NCI-H146 (cell line): ENCODE results near the gene ARHGAP5.

Experiments used
- DNase-seq: peaks from one replicate; lab custom pipeline; 2025; lab: John Stamatoyannopoulos, UW

The ARHGAP5 gene

GRCh38 chr14:32077081-32078022 lies at the start of gene ARHGAP5:
Gene ARHGAP5 (plus strand): TSS chr14:32077304. CDS start chr14:32090670, 13,366 bp downstream.
- DNase-seq, result peak; percentile 32

- no peak for DNase-seq
Observed at GRCh38 chr14:32028599-32028998, 48.5 kb upstream of the ARHGAP5 start.

GRCh38 chr14:32033543-32033942 lies 43.6 kb upstream of the ARHGAP5 start:
- no peak for DNase-seq

- peak; percentile 41 for DNase-seq
Observed at GRCh38 chr14:32038876-32039275, 38.2 kb upstream of the ARHGAP5 start.

- DNase-seq, result no peak
Observed at GRCh38 chr14:32039401-32040030, 37.6 kb upstream of the ARHGAP5 start.

GRCh38 chr14:32043624-32044023 lies 33.5 kb upstream of the ARHGAP5 start:
- no peak for DNase-seq

- DNase-seq, result peak; percentile 31
Observed at GRCh38 chr14:32044454-32044853, 32.6 kb upstream of the ARHGAP5 start.

- no peak for DNase-seq
Observed at GRCh38 chr14:32047791-32048190, 29.3 kb upstream of the ARHGAP5 start.

GRCh38 chr14:32049361-32050088 lies 27.6 kb upstream of the ARHGAP5 start:
- DNase-seq, result peak; percentile 1

GRCh38 chr14:32050878-32051277 lies 26.2 kb upstream of the ARHGAP5 start:
- DNase-seq, result no peak

- no peak for DNase-seq
Observed at GRCh38 chr14:32054536-32054935, 22.6 kb upstream of the ARHGAP5 start.

GRCh38 chr14:32055175-32055574 lies 21.9 kb upstream of the ARHGAP5 start:
- no peak for DNase-seq

GRCh38 chr14:32059702-32060101 lies 17.4 kb upstream of the ARHGAP5 start:
- DNase-seq, result no peak

GRCh38 chr14:32064931-32065330 lies 12.2 kb upstream of the ARHGAP5 start:
- no peak for DNase-seq

- DNase-seq, result no peak
Observed at GRCh38 chr14:32068708-32069107, 8.4 kb upstream of the ARHGAP5 start.

- DNase-seq, result no peak
Observed at GRCh38 chr14:32070282-32070681, 6.8 kb upstream of the ARHGAP5 start.

- no peak for DNase-seq
Observed at GRCh38 chr14:32072676-32073075, 4.4 kb upstream of the ARHGAP5 start.

GRCh38 chr14:32073537-32074189 lies 3.4 kb upstream of the ARHGAP5 start:
- DNase-seq, result peak; percentile 62

- DNase-seq, result no peak
Observed at GRCh38 chr14:32074887-32075572, 2.1 kb upstream of the ARHGAP5 start.

GRCh38 chr14:32075672-32076277 lies 1.3 kb upstream of the ARHGAP5 start:
- no peak for DNase-seq
